ENCODE results near the gene SIN3B.

- TF ChIP-seq CTCF (conservative IDR thresholded peaks at IDR 0.05) (no peak), EZH2 (IDR thresholded peaks at IDR 0.05; ENCODE audit: low read depth) (no peak)
Observed at GRCh38 chr19:16914421-16914820, 85.2 kb downstream of the SIN3B start.
